PFSK-1 (cell line): ENCODE results near the gene RPE.

Source experiments
- FOXP2 ChIP-seq: optimal IDR thresholded peaks from 2 replicates; pipeline ENCODE3; 2011; ENCODE audit warnings: borderline replicate concordance, control low read depth, inconsistent platforms; ENCODE audit not compliant: insufficient read depth; ENCODE audit errors: extremely low read length, extremely low read depth
- POLR2AphosphoS5 ChIP-seq: IDR thresholded peaks from 2 replicates; pipeline ENCODE4 v1.6.1; 2012; ENCODE audit warnings: low read depth, mild to moderate bottlenecking, control low read depth, low read length, moderate library complexity
- SIN3A ChIP-seq: IDR thresholded peaks from 2 replicates; pipeline ENCODE4 v1.6.1; 2012; ENCODE audit warnings: mild to moderate bottlenecking, low read length, moderate library complexity, borderline replicate concordance; ENCODE audit not compliant: insufficient read depth
- TAF1 ChIP-seq: IDR thresholded peaks from 2 replicates; pipeline ENCODE4 v1.6.1; 2012; ENCODE audit warnings: low read length, control low read depth, borderline replicate concordance; ENCODE audit not compliant: insufficient read depth
- TF ChIP-seq, protein P1 (sequence below), 2 experiments: IDR thresholded peaks; 2 replicates each; pipeline versions ENCODE4 v1.6.1 to v1.8.0; 2011 to 2012; ENCODE audit warnings: low read depth in 2 of 2, low read length in 2 of 2, control low read depth in 1 of 2, inconsistent platforms in 1 of 2, mild to moderate bottlenecking in 1 of 2, moderate library complexity in 1 of 2; ENCODE audit not compliant: insufficient read depth in 1 of 2

RPE gene

GRCh38 chr2:209960676-209961630, 41.5 kb upstream of the RPE start:
- TF ChIP-seq, protein P1, sequence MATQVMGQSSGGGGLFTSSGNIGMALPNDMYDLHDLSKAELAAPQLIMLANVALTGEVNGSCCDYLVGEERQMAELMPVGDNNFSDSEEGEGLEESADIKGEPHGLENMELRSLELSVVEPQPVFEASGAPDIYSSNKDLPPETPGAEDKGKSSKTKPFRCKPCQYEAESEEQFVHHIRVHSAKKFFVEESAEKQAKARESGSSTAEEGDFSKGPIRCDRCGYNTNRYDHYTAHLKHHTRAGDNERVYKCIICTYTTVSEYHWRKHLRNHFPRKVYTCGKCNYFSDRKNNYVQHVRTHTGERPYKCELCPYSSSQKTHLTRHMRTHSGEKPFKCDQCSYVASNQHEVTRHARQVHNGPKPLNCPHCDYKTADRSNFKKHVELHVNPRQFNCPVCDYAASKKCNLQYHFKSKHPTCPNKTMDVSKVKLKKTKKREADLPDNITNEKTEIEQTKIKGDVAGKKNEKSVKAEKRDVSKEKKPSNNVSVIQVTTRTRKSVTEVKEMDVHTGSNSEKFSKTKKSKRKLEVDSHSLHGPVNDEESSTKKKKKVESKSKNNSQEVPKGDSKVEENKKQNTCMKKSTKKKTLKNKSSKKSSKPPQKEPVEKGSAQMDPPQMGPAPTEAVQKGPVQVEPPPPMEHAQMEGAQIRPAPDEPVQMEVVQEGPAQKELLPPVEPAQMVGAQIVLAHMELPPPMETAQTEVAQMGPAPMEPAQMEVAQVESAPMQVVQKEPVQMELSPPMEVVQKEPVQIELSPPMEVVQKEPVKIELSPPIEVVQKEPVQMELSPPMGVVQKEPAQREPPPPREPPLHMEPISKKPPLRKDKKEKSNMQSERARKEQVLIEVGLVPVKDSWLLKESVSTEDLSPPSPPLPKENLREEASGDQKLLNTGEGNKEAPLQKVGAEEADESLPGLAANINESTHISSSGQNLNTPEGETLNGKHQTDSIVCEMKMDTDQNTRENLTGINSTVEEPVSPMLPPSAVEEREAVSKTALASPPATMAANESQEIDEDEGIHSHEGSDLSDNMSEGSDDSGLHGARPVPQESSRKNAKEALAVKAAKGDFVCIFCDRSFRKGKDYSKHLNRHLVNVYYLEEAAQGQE (IDR thresholded peaks at IDR 0.05; ENCODE audit: insufficient read depth in 1 of 2, low read depth in 2 of 2, low read length in 2 of 2): no peak
- no peak for TF ChIP-seq TAF1
- no peak for TF ChIP-seq SIN3A
- no peak for TF ChIP-seq FOXP2
- TF ChIP-seq POLR2AphosphoS5: no peak

DNA sequence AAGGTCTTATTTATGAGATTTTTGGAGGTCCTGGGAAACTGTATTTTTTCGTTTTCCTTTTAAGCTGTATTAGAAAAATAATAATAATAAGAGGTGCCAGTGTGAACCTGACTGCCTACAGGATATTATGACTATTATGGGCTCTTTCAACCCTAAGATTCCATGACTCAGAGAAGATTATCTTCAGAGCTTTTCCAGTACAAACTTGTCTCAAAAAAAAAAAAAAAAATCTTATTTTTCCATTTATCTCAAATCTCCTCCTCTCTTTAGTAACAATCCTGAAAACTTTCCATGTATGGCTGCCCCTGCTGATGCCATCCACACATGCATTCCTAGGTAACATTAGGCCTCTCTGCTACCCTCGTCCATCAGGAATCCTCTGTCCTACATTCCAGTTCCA, 36.7 kb upstream of the RPE start:
- TF ChIP-seq TAF1 (no peak), SIN3A (no peak), POLR2AphosphoS5 (no peak), FOXP2 (no peak)
- TF ChIP-seq, protein P1 (IDR thresholded peaks at IDR 0.05; ENCODE audit: insufficient read depth in 1 of 2, low read depth in 2 of 2, low read length in 2 of 2): no peak

- TF ChIP-seq FOXP2 (no peak), TAF1 (no peak), SIN3A (no peak), POLR2AphosphoS5 (no peak)
- TF ChIP-seq, protein P1 (IDR thresholded peaks at IDR 0.05; ENCODE audit: insufficient read depth in 1 of 2, low read depth in 2 of 2, low read length in 2 of 2): no peak
These were observed 32.7 kb upstream of the RPE start for GRCh38 chr2:209969692-209970091.

- TF ChIP-seq POLR2AphosphoS5 (no peak), FOXP2 (no peak), SIN3A (no peak), TAF1 (no peak)
- TF ChIP-seq, protein P1 (IDR thresholded peaks at IDR 0.05; ENCODE audit: insufficient read depth in 1 of 2, low read depth in 2 of 2, low read length in 2 of 2): no peak
These were observed 32.2 kb upstream of the RPE start for GRCh38 chr2:209970271-209970670.
